Measurements from ENCODE around the gene EREG.

GRCh38 chr4:74364652-74365491, at the start of gene EREG:
- TF ChIP-seq, protein P1, sequence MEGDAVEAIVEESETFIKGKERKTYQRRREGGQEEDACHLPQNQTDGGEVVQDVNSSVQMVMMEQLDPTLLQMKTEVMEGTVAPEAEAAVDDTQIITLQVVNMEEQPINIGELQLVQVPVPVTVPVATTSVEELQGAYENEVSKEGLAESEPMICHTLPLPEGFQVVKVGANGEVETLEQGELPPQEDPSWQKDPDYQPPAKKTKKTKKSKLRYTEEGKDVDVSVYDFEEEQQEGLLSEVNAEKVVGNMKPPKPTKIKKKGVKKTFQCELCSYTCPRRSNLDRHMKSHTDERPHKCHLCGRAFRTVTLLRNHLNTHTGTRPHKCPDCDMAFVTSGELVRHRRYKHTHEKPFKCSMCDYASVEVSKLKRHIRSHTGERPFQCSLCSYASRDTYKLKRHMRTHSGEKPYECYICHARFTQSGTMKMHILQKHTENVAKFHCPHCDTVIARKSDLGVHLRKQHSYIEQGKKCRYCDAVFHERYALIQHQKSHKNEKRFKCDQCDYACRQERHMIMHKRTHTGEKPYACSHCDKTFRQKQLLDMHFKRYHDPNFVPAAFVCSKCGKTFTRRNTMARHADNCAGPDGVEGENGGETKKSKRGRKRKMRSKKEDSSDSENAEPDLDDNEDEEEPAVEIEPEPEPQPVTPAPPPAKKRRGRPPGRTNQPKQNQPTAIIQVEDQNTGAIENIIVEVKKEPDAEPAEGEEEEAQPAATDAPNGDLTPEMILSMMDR (conservative IDR thresholded peaks at IDR 0.05; ENCODE audit: low read length) = no peak
- TF ChIP-seq EZH2phosphoT487 (IDR thresholded peaks at IDR 0.05; ENCODE audit: borderline replicate concordance, low read depth, low read length) = no peak
